Stomach (tissue), 4 donors: Measurements from ENCODE around the gene OR5B2.
"Not testable (repeated sequence)": the region's sequence is repeated elsewhere in the genome, so short reads cannot be mapped to it uniquely, and the experiment has no call there.

Source experiments
- POLR2A ChIP-seq, 4 donors: fragments of 450-650 bp; IDR thresholded peaks; one replicate each; pipeline ENCODE4 v1.6.1; 2016; ENCODE audit warnings: antibody characterized with exemption in 4 of 4, control low read depth in 2 of 4, mild to moderate bottlenecking in 1 of 4, moderate library complexity in 1 of 4
- POLR2AphosphoS5 ChIP-seq, 3 donors: sonication (generic); formaldehyde crosslinking; IDR thresholded peaks; one replicate each; pipeline ENCODE4 v1.6.1; 2016; ENCODE audit warnings: antibody characterized with exemption in 3 of 3
- TF ChIP-seq, protein P1 (sequence below), 7 experiments: fragments of 450-650 bp in 4 of 7; fragments of 200-600 bp in 3 of 7; sonication (generic) in 3 of 7; IDR thresholded peaks; one replicate each; pipeline ENCODE4 v1.5.1; 2016 to 2019; ENCODE audit warnings: antibody characterized with exemption in 7 of 7, control low read depth in 2 of 7, mild to moderate bottlenecking in 1 of 7

DNA sequence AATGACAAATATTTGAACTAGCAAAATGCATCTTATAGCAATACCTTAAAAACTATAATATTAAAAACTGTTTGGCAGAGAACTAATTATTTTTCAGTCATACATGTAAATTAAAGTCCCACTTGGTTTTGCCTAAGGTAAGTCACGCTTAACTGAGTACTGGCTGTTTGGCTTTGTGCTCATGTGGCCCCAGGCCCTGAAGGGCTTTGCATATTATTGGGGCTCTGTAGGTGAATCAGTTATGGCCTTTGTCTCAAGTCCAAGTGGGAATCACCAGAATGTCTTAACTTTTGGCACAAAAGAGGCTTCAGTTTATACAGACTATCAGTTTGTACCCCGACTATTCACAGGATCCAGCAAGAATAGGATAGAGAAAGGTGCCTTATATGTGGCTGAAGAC lies 28.3 kb downstream of the OR5B2 start:
- TF ChIP-seq, protein P1, sequence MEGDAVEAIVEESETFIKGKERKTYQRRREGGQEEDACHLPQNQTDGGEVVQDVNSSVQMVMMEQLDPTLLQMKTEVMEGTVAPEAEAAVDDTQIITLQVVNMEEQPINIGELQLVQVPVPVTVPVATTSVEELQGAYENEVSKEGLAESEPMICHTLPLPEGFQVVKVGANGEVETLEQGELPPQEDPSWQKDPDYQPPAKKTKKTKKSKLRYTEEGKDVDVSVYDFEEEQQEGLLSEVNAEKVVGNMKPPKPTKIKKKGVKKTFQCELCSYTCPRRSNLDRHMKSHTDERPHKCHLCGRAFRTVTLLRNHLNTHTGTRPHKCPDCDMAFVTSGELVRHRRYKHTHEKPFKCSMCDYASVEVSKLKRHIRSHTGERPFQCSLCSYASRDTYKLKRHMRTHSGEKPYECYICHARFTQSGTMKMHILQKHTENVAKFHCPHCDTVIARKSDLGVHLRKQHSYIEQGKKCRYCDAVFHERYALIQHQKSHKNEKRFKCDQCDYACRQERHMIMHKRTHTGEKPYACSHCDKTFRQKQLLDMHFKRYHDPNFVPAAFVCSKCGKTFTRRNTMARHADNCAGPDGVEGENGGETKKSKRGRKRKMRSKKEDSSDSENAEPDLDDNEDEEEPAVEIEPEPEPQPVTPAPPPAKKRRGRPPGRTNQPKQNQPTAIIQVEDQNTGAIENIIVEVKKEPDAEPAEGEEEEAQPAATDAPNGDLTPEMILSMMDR (IDR thresholded peaks at IDR 0.05), result not testable (repeated sequence)
- not testable (repeated sequence) for TF ChIP-seq POLR2AphosphoS5, POLR2A (IDR thresholded peaks at IDR 0.05)
